Uterus (tissue), 4 donors: ENCODE measurements around the gene HIPK2. TPM values are rescaled to one million over a fixed set of nuclear protein-coding genes. Genes with fewer than 3 reads are reported as not detected.

Experiments used
- DNase-seq, 2 donors: peaks; one replicate each; pipeline ENCODE4 v3.0.0-alpha.2; 2019 to 2020
- H3K27ac ChIP-seq, 2 donors: fragments of 200-600 bp; sonication (generic); 1 replicate in 1 of 2; 2 replicates in 1 of 2; pipeline ENCODE4 v1.5.1; 2016 to 2018
- H3K27me3 ChIP-seq, 2 donors: fragments of 200-600 bp; sonication (generic); one replicate each; pipeline ENCODE4 v1.5.1; 2018 to 2019; ENCODE audit warnings: control low read depth in 1 of 2
- H3K36me3 ChIP-seq, 2 donors: fragments of 200-600 bp; sonication (generic); one replicate each; pipeline ENCODE4 v1.5.1; 2019; ENCODE audit warnings: control low read depth in 1 of 2
- H3K4me1 ChIP-seq, 2 donors: fragments of 200-600 bp; sonication (generic); one replicate each; pipeline ENCODE4 v1.5.1; 2018 to 2019; ENCODE audit warnings: control low read depth in 1 of 2
- H3K4me3 ChIP-seq, 2 donors: fragments of 200-600 bp; sonication (generic); 1 replicate in 1 of 2; 2 replicates in 1 of 2; pipeline ENCODE4 v1.5.1; 2018 to 2019; ENCODE audit warnings: mild to moderate bottlenecking in 1 of 2
- H3K9me3 ChIP-seq, 2 donors: fragments of 200-600 bp; sonication (generic); one replicate each; pipeline ENCODE4 v1.5.1; 2019; ENCODE audit warnings: control low read depth in 1 of 2
- CTCF ChIP-seq, 4 experiments: fragments of 200-600 bp in 2 of 4; fragments of 450-650 bp in 2 of 4; sonication (generic) in 2 of 4; IDR thresholded peaks; one replicate each; pipeline ENCODE4 v1.5.1; 2016 to 2019; ENCODE audit warnings: antibody characterized with exemption in 4 of 4, mild to moderate bottlenecking in 2 of 4, moderate library complexity in 1 of 4
- POLR2A ChIP-seq, 2 donors: fragments of 450-650 bp; IDR thresholded peaks; one replicate each; pipeline ENCODE4 v1.6.1; 2016; ENCODE audit warnings: antibody characterized with exemption in 2 of 2, mild to moderate bottlenecking in 1 of 2, moderate library complexity in 1 of 2
- intact Hi-C: fragments of 100-400 bp; cut with DNase I; formaldehyde crosslinking; loops from one replicate; pipeline ENCODE4 v1.15.1; 2023; ENCODE audit warnings: low total_unique reads
- total RNA-seq, 4 donors: library from RNA; depleted of rRNA in 3 of 4; stranded (reverse); fragments of >200 nt in 3 of 4; gene quantifications; one replicate each; pipeline versions ENCODE4 v1.1.0 to v1.2.4, GENCODE V29; 2014 to 2023
- donor health status: DM: yes; HTN: yes; CAD: no.

HIPK2 gene
- total RNA-seq, 4 donors from 2014 or later, result 9.4 to 65.8 (median 19.2) TPM

GRCh38 chr7:139784648-139785047 is 6.8 kb upstream of the HIPK2 start:
- H3K9me3 ChIP-seq, result no peaks in the 10 kb centered on the region
- no peak overlapping the region for H3K27ac ChIP-seq
- intact Hi-C loops, result no loop called here
- no peaks in the 10 kb centered on the region for H3K27me3 ChIP-seq
- H3K4me1 ChIP-seq, result no peaks in the 10 kb centered on the region
- TF ChIP-seq CTCF (IDR thresholded peaks at IDR 0.05), result no peak
- TF ChIP-seq POLR2A (IDR thresholded peaks at IDR 0.05), result no peak
- no peaks in the 10 kb centered on the region for H3K36me3 ChIP-seq
- no peak for DNase-seq
- no peak overlapping the region for H3K4me3 ChIP-seq

GRCh38 chr7:139783647-139784385 is 6.0 kb upstream of the HIPK2 start:
- Histone ChIP-seq H3K4me3 (no peak overlapping the region), H3K27ac (no peak overlapping the region), H3K9me3 (no peaks in the 10 kb centered on the region), H3K27me3 (no peaks in the 10 kb centered on the region), H3K36me3 (no peaks in the 10 kb centered on the region), H3K4me1 (no peaks in the 10 kb centered on the region)
- intact Hi-C loops, result no loop called here
- TF ChIP-seq CTCF (IDR thresholded peaks at IDR 0.05), result no peak
- TF ChIP-seq POLR2A (IDR thresholded peaks at IDR 0.05), result no peak
- DNase-seq, result no peak

GRCh38 chr7:139782932-139783331 is 5.1 kb upstream of the HIPK2 start:
- Histone ChIP-seq H3K4me3 (no peak overlapping the region), H3K27ac (no peak overlapping the region), H3K27me3 (no peaks in the 10 kb centered on the region), H3K4me1 (no peaks in the 10 kb centered on the region), H3K9me3 (no peaks in the 10 kb centered on the region), H3K36me3 (no peaks in the 10 kb centered on the region)
- no peak for TF ChIP-seq POLR2A (IDR thresholded peaks at IDR 0.05)
- no peak for TF ChIP-seq CTCF (IDR thresholded peaks at IDR 0.05)
- intact Hi-C loops, result no loop called here
- no peak for DNase-seq

- Histone ChIP-seq H3K4me3 (peak overlapping the region; percentile 71 to 90), H3K27ac (peak overlapping the region; percentile 99), H3K4me1 (no peaks in the 10 kb centered on the region), H3K9me3 (no peaks in the 10 kb centered on the region), H3K36me3 (no peaks in the 10 kb centered on the region), H3K27me3 (no peaks in the 10 kb centered on the region)
- intact Hi-C loops, result loop anchor here (10.0 kb wide), 1 partner anchor 123 kb away; no protein-coding TSS in a partner anchor
- TF ChIP-seq POLR2A (IDR thresholded peaks at IDR 0.05), result no peak
- no peak for TF ChIP-seq CTCF (IDR thresholded peaks at IDR 0.05)
- peak; percentile 41 to 48 for DNase-seq
Measured at GRCh38 chr7:139777133-139777891, 486 bp downstream of the HIPK2 start.
